Testis (tissue), 3 donors: ENCODE data around the gene EAF1. TPM values are rescaled to one million over a fixed set of nuclear protein-coding genes. Genes with fewer than 3 reads are reported as not detected.
A peak's percentile ranks its signal among the peaks of the same experiment; 100 is the strongest.
"Not testable (repeated sequence)": the region's sequence is repeated elsewhere in the genome, so short reads cannot be mapped to it uniquely, and the experiment has no call there.

Experiments
- DNase-seq: peaks from one replicate; pipeline ENCODE4 v3.0.0-alpha.2; 2019
- H3K27ac ChIP-seq, 2 donors: fragments of 200-600 bp; sonication (generic); one replicate each; pipeline ENCODE4 v1.5.1; 2019
- H3K27me3 ChIP-seq: fragments of 200-600 bp; sonication (generic); one replicate; pipeline ENCODE4 v1.5.1; 2019
- H3K36me3 ChIP-seq: fragments of 200-600 bp; sonication (generic); one replicate; pipeline ENCODE4 v1.5.1; 2017; ENCODE audit warnings: low read depth; ENCODE audit errors: missing control alignments
- H3K4me1 ChIP-seq: fragments of 200-600 bp; sonication (generic); one replicate; pipeline ENCODE4 v1.5.1; 2019
- H3K4me3 ChIP-seq, 2 donors: fragments of 200-600 bp; sonication (generic); one replicate each; pipeline ENCODE4 v1.5.1; 2017 to 2019
- H3K9me3 ChIP-seq: fragments of 200-600 bp; sonication (generic); one replicate; pipeline ENCODE4 v1.5.1; 2017
- POLR2A ChIP-seq: fragments of 450-650 bp; IDR thresholded peaks from one replicate; pipeline ENCODE4 v1.6.1; 2017; ENCODE audit warnings: antibody characterized with exemption, mild to moderate bottlenecking, moderate library complexity
- WGBS, 2 donors: methylation state at CpG; one replicate each; pipeline ENCODE4 v1.1.5; 2018; 5-methylcytosine and 5-hydroxymethylcytosine counted together
- intact Hi-C: fragments of 100-400 bp; cut with DNase I; formaldehyde crosslinking; loops from one replicate; pipeline ENCODE4 v1.15.1; 2023; ENCODE audit warnings: low total_unique reads
- polyA plus RNA-seq: library from polyadenylated mRNA; stranded (reverse); fragments of 350-450 nt; fragmentation: Illumina TruSeq; extraction: RNeasy Lipid Tissue Mini Kit (QIAGEN cat#74804); gene quantifications from one replicate; pipeline ENCODE4 v1.2.3, GENCODE V29; 2014; ENCODE audit warnings: low read depth, low replicate concordance; ENCODE audit not compliant: insufficient read depth
- total RNA-seq, 2 donors: library from RNA; depleted of rRNA; stranded (reverse); fragments of >200 nt; gene quantifications; one replicate each; pipeline ENCODE4 v1.2.3, GENCODE V29; 2016
- TF ChIP-seq, protein P1 (sequence below), 3 experiments: fragments of 450-650 bp in 2 of 3; fragments of 200-600 bp in 1 of 3; sonication (generic) in 1 of 3; IDR thresholded peaks; one replicate each; pipeline ENCODE4 v1.5.1; 2016 to 2019; ENCODE audit warnings: antibody characterized with exemption in 3 of 3, mild to moderate bottlenecking in 2 of 3, moderate library complexity in 1 of 3

The EAF1 gene
- total and polyA plus RNA-seq, 3 donors from 2014 or later = 25.5 to 33.4 (median 28.5) TPM

- H3K27me3 ChIP-seq = no peaks in the 10 kb centered on the region
- no peak overlapping the region for H3K4me3 ChIP-seq
- peak; percentile 55 for DNase-seq
- TF ChIP-seq, protein P1, sequence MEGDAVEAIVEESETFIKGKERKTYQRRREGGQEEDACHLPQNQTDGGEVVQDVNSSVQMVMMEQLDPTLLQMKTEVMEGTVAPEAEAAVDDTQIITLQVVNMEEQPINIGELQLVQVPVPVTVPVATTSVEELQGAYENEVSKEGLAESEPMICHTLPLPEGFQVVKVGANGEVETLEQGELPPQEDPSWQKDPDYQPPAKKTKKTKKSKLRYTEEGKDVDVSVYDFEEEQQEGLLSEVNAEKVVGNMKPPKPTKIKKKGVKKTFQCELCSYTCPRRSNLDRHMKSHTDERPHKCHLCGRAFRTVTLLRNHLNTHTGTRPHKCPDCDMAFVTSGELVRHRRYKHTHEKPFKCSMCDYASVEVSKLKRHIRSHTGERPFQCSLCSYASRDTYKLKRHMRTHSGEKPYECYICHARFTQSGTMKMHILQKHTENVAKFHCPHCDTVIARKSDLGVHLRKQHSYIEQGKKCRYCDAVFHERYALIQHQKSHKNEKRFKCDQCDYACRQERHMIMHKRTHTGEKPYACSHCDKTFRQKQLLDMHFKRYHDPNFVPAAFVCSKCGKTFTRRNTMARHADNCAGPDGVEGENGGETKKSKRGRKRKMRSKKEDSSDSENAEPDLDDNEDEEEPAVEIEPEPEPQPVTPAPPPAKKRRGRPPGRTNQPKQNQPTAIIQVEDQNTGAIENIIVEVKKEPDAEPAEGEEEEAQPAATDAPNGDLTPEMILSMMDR (IDR thresholded peaks at IDR 0.05) = peak; percentile 63 to 72 (median 66)
- TF ChIP-seq POLR2A = no peak
- no peaks in the 10 kb centered on the region for H3K36me3 ChIP-seq
- no peak overlapping the region for H3K27ac ChIP-seq
- H3K4me1 ChIP-seq = peaks cover 4% of the 10 kb centered on the region
- no peaks in the 10 kb centered on the region for H3K9me3 ChIP-seq
- intact Hi-C loops = no loop called here
- WGBS, 2 donors = 48 to 54% methylated on average over 3 of the region's 3 CpGs
Observed at GRCh38 chr3:15405448-15406050, 21.8 kb upstream of the EAF1 start.

- intact Hi-C loops = no loop called here
- Histone ChIP-seq H3K9me3 (no peaks in the 10 kb centered on the region), H3K27ac (no peak overlapping the region), H3K36me3 (no peaks in the 10 kb centered on the region), H3K4me1 (peaks cover 4% of the 10 kb centered on the region), H3K4me3 (no peak overlapping the region), H3K27me3 (no peaks in the 10 kb centered on the region)
- DNase-seq = no peak
- TF ChIP-seq, protein P1 (IDR thresholded peaks at IDR 0.05) = no peak
- no peak for TF ChIP-seq POLR2A
- WGBS, 2 donors = 73 to 81% methylated on average over 3 of the region's 3 CpGs
Observed at GRCh38 chr3:15409239-15409638, 18.2 kb upstream of the EAF1 start.

GRCh38 chr3:15409774-15410173 lies 17.6 kb upstream of the EAF1 start:
- TF ChIP-seq, protein P1 (IDR thresholded peaks at IDR 0.05) = no peak
- no peak for TF ChIP-seq POLR2A
- Histone ChIP-seq H3K9me3 (no peaks in the 10 kb centered on the region), H3K36me3 (no peaks in the 10 kb centered on the region), H3K27me3 (no peaks in the 10 kb centered on the region), H3K27ac (no peak overlapping the region), H3K4me1 (peaks cover 4% of the 10 kb centered on the region), H3K4me3 (no peak overlapping the region)
- WGBS, 2 donors = 94 to 95% methylated on average over 2 of the region's 2 CpGs
- intact Hi-C loops = loop anchor here (10.0 kb wide), 1 partner anchor 145 kb away; no protein-coding TSS in a partner anchor
- DNase-seq = no peak

GRCh38 chr3:15410966-15411365 lies 16.4 kb upstream of the EAF1 start:
- WGBS, 2 donors = 90 to 96% methylated on average over 7 of the region's 7 CpGs
- intact Hi-C loops = loop anchor here (10.0 kb wide), 1 partner anchor 144 kb away; no protein-coding TSS in a partner anchor
- not testable (repeated sequence) for H3K4me1 ChIP-seq, DNase-seq, H3K27ac ChIP-seq, H3K9me3 ChIP-seq, H3K4me3 ChIP-seq, H3K36me3 ChIP-seq, H3K27me3 ChIP-seq

DNA sequence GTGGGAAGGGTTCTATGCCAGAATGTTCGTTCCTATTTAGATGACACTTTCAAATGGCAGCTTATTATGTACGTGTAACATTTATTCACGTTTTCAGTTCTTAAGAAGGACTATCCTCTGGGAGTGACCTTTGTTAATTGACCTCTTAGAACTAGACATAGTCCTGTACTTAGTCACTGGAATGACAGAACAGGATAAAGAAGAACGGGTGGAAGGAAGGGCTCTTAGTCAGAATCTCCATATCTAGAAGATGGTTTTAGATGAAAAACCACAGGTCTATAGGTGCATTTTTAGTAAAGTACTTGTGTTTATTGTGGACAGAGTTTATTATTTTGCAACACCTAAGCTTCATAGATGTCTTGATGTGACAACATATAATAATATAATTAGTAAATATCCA lies 6.5 kb upstream of the EAF1 start:
- H3K9me3 ChIP-seq = no peaks in the 10 kb centered on the region
- H3K4me3 ChIP-seq = no peak overlapping the region
- H3K4me1 ChIP-seq = peaks cover under 1% of the 10 kb centered on the region
- intact Hi-C loops = no loop called here
- no peak overlapping the region for H3K27ac ChIP-seq
- H3K36me3 ChIP-seq = no peaks in the 10 kb centered on the region
- DNase-seq = no peak
- no peak for TF ChIP-seq POLR2A
- TF ChIP-seq, protein P1 (IDR thresholded peaks at IDR 0.05) = no peak
- WGBS, 2 donors = 84 to 85% methylated on average over 4 of the region's 4 CpGs
- H3K27me3 ChIP-seq = no peaks in the 10 kb centered on the region
